ENCODE measurements around the gene OR5J2.
"Not testable (repeated sequence)": the region's sequence is repeated elsewhere in the genome, so short reads cannot be mapped to it uniquely, and the experiment has no call there.

OR5J2 gene

DNA sequence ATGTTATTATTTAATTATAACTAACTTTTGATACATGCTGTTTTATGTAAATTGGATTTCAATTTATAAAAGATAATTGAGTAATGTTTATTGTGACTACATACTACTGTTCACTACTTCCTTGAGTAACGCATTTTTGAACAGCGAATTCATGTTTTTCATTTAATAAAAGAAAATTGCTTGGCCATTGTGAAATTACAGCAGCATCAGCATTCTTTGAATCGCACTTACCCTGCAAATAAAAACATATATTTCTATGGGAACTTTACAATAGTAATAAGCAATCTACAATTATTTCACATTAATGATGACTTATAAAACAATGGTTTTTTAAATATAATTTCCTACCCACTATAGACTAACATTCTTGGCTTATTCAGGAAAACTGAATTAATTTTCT is 20.3 kb downstream of the OR5J2 start:
- Histone ChIP-seq H3K9me3 (ENCODE audit: control insufficient read depth in 5 of 5, low read length in 5 of 5) (peaks cover 0 to under 1% (median 0%) of the 10 kb centered on the region in 5 donors), H3K36me3 (ENCODE audit: control insufficient read depth in 5 of 5, insufficient read depth in 5 of 5, low read length in 5 of 5) (no peaks in the 10 kb centered on the region), H3K27me3 (ENCODE audit: control insufficient read depth in 5 of 5, insufficient read depth in 4 of 5, low read length in 5 of 5) (no peaks in the 10 kb centered on the region), H3K4me1 (ENCODE audit: control insufficient read depth in 5 of 5, insufficient read depth in 5 of 5, low read length in 5 of 5) (no peaks in the 10 kb centered on the region), H3K9ac (ENCODE audit: low read length in 5 of 5) (no peak overlapping the region), H3K4me3 (ENCODE audit: low read depth in 1 of 5, low read length in 5 of 5) (no peak overlapping the region), H3K27ac (ENCODE audit: low read depth, low read length) (no peak overlapping the region)

- no peak overlapping the region for H3K4me3 ChIP-seq (ENCODE audit: low read depth in 1 of 5, low read length in 5 of 5)
- no peaks in the 10 kb centered on the region for H3K36me3 ChIP-seq (ENCODE audit: control insufficient read depth in 5 of 5, insufficient read depth in 5 of 5, low read length in 5 of 5)
- H3K27ac ChIP-seq (ENCODE audit: low read depth, low read length): no peak overlapping the region
- H3K9ac ChIP-seq (ENCODE audit: low read length in 5 of 5): no peak overlapping the region
- H3K4me1 ChIP-seq (ENCODE audit: control insufficient read depth in 5 of 5, insufficient read depth in 5 of 5, low read length in 5 of 5): no peaks in the 10 kb centered on the region
- H3K27me3 ChIP-seq (ENCODE audit: control insufficient read depth in 5 of 5, insufficient read depth in 4 of 5, low read length in 5 of 5): no peaks in the 10 kb centered on the region
- H3K9me3 ChIP-seq (ENCODE audit: control insufficient read depth in 5 of 5, low read length in 5 of 5): no peaks in the 10 kb centered on the region
Observed at GRCh38 chr11:56197367-56197766, 20.9 kb downstream of the OR5J2 start.

- no peak overlapping the region for H3K27ac ChIP-seq (ENCODE audit: low read depth, low read length)
- no peak overlapping the region for H3K4me3 ChIP-seq (ENCODE audit: low read depth in 1 of 5, low read length in 5 of 5)
- H3K9ac ChIP-seq (ENCODE audit: low read length in 5 of 5): no peak overlapping the region
- no peaks in the 10 kb centered on the region for H3K36me3 ChIP-seq (ENCODE audit: control insufficient read depth in 5 of 5, insufficient read depth in 5 of 5, low read length in 5 of 5)
- no peaks in the 10 kb centered on the region for H3K27me3 ChIP-seq (ENCODE audit: control insufficient read depth in 5 of 5, insufficient read depth in 4 of 5, low read length in 5 of 5)
- peaks cover 0 to 5% (median 3%) of the 10 kb centered on the region in 5 donors for H3K9me3 ChIP-seq (ENCODE audit: control insufficient read depth in 5 of 5, low read length in 5 of 5)
- H3K4me1 ChIP-seq (ENCODE audit: control insufficient read depth in 5 of 5, insufficient read depth in 5 of 5, low read length in 5 of 5): no peaks in the 10 kb centered on the region
Observed at GRCh38 chr11:56207790-56208189, 31.4 kb downstream of the OR5J2 start.

- Histone ChIP-seq H3K4me3 (ENCODE audit: low read depth in 1 of 5, low read length in 5 of 5) (no peak overlapping the region), H3K27me3 (ENCODE audit: control insufficient read depth in 5 of 5, insufficient read depth in 4 of 5, low read length in 5 of 5) (no peaks in the 10 kb centered on the region), H3K27ac (ENCODE audit: low read depth, low read length) (no peak overlapping the region), H3K4me1 (ENCODE audit: control insufficient read depth in 5 of 5, insufficient read depth in 5 of 5, low read length in 5 of 5) (no peaks in the 10 kb centered on the region), H3K9ac (ENCODE audit: low read length in 5 of 5) (no peak overlapping the region), H3K36me3 (ENCODE audit: control insufficient read depth in 5 of 5, insufficient read depth in 5 of 5, low read length in 5 of 5) (no peaks in the 10 kb centered on the region), H3K9me3 (ENCODE audit: control insufficient read depth in 5 of 5, low read length in 5 of 5) (peaks cover 0 to 8% (median 6%) of the 10 kb centered on the region in 5 donors)
Observed at GRCh38 chr11:56214537-56214936, 38.1 kb downstream of the OR5J2 start.

DNA sequence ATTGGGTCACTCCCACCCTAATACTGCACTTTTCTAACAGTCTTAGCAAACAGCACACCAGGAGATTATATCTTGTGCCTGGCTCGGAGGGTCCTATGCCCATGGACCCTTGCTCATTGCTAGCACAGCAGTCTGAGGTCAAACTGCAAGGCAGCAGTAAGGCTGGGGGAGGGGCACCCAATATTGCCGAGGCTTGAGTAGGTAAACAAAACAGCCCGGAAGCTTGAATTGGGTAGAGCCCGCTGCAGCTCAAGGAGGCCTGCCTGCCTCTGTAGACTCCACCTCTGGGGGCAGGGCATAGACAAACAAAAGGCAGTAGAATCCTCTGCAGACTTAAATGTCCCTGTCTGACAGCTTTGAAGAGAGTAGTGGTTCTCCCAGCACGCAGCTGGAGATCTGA is 43.3 kb downstream of the OR5J2 start:
- H3K27me3 ChIP-seq (ENCODE audit: control insufficient read depth in 5 of 5, insufficient read depth in 4 of 5, low read length in 5 of 5); H3K9ac ChIP-seq (ENCODE audit: low read length in 5 of 5); H3K4me1 ChIP-seq (ENCODE audit: control insufficient read depth in 5 of 5, insufficient read depth in 5 of 5, low read length in 5 of 5); H3K4me3 ChIP-seq (ENCODE audit: low read depth in 1 of 5, low read length in 5 of 5); H3K36me3 ChIP-seq (ENCODE audit: control insufficient read depth in 5 of 5, insufficient read depth in 5 of 5, low read length in 5 of 5); H3K27ac ChIP-seq (ENCODE audit: low read depth, low read length): not testable (repeated sequence)
- H3K9me3 ChIP-seq (ENCODE audit: control insufficient read depth in 5 of 5, low read length in 5 of 5): peaks cover 0 to 13% (median 6%) of the 10 kb centered on the region in 5 donors
